ENCODE data around the gene FNDC3B.
A peak's percentile ranks its signal among the peaks of the same experiment; 100 is the strongest.
"Not testable (repeated sequence)": the region's sequence is repeated elsewhere in the genome, so short reads cannot be mapped to it uniquely, and the experiment has no call there.

Gene FNDC3B

DNA sequence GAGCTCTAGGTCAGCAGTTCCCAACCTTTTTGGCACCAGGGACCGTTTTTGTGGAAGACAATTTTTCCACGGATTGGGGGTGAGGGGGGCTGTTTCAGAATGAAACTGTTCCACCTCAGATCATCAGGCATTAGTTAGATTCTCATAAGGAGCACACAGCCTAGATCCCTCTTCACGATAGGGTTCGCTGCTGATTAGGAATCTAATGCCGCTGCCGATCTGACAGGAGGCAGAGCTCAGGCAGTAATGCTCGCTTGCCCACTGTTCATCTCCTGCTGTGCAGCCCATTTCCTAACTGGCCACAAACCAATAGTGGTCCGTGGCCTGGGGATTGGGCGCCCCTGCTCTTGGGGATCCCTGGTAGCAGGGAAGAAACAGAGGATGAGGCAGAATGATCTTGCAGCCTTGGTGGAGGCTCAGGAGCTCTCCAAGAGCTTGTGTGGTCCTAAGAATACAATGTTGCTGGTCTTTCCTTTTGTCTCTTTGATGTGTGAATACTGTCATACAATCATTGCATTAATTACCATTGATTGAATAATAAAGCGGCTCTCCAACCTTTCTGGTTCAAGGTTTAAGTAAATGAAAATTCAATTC is 183.2 kb downstream of the FNDC3B start:
- no peak for DNase-seq

DNA sequence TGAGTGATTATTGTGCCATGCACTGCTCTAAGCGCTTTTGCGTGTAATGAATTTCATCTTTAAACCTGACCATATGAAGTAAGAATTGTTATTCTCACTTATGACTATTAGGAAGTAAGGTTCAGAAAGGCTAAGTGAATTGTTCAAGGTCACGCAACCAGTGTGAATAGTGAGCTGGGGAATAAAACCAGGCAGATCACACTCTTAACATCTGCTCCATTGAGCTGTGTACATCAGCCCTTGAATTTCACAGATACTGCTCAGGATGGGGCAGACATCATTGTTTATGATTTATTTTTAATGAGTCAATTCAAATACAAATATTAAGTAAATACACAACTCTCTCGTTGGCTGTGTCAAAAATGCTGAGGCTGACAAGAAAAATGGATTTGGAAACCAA is 184.5 kb downstream of the FNDC3B start:
- no peak for DNase-seq

DNA sequence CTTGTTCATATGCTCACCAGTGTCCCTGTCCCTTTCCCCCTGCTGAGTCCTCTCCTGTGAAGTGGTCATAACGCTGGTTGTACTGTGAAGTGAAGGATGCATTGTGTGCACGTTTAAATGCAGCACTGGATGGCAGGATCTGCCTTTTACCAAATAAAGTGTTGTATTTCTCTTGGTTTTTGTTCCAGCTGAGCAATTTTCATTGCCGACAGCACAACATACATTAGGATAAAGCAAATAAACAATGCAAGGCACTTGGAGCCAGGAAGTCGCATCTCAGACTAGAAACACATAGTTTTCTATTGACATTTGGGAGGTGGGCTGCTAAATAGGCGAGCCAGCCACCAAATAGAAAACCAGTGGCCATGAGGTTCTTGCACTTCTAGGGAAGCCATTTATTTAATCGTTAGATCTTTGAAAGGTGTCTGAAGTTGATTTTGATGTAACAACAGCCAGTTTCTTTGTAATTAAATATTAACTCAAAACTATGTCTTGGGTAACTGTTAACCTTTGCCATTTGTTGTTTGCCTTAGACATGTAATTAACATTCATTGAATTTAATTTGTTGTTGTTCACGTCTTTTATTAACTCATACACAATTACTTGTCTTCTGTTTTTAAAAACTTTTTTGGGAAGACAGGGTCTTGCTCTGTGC is 185.3 kb downstream of the FNDC3B start:
- peak; percentile 80 for DNase-seq

DNA sequence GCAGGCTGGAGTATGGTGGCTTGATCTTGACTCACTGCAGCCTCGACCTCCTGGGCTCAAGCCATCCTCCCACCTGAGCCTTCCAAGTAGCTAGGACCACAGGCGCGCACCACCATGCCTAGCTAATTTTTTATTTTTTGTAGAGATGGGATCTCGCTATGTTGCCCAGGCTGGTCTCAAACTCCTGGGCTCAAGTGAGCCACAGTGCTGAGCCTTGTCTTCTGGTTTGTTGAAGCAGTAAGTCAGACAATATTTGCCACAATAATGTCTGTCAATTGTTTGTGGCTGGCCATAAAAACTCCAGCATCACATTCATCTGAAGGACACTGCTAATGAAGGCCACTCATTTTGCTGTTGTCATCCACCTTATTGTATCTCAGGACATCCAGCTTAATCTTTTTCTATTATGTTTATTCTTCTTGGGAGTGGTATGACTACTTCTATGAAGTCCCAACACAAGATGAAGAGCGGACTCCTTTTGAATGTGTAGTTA is 185.9 kb downstream of the FNDC3B start:
- no peak for DNase-seq

DNA sequence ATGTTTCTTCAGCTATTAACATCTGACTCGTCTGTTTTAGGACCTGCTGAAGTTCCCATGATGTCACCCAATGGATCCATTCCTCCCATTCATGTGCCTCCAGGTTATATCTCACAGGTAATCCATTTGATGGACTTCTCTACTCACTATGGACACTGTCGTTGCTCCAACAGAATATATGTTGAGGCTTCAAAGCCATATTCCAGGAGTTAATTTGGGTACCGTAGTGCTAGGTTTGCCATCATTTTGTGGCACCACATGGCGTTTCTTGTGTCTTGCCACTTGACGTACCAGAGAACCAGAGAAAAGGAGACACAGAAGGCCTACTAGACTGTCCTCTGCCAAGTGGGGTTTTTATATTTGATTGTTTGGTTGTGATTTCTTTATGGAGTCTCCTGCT is 187.5 kb downstream of the FNDC3B start:
- no peak for DNase-seq

DNA sequence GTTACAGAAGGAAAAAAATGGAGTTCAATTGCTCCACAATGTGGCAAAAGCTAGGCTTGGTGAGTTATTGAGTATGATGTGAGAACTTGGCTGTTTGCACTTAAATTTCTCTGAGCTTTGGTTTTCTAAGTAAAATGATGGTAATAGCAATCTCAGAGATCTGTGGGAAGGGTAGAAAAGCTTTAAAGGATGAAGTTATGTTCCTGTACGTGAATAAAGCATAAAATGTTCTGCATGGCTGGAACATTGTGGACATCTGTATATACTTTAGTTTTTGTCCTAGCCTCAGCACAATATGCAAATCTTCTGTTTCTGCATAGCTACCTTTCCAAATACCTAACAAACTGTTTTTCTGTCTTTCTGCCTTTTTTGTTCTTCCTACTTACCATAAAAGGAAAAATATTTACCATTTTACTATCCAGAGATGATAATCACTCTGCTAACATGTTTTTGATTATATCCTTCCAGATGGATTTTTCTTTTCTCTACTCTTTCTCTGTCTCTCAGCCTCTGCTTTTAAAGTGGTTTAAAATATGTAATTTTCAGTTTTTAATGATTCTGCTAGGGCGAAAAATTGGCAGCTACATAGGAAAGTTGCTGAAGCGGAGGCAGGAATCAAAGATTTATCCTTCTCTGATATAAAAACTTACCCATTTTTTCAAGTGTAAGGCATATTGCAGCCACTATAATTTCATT is 188.1 kb downstream of the FNDC3B start:
- DNase-seq, result peak; percentile 19

DNA sequence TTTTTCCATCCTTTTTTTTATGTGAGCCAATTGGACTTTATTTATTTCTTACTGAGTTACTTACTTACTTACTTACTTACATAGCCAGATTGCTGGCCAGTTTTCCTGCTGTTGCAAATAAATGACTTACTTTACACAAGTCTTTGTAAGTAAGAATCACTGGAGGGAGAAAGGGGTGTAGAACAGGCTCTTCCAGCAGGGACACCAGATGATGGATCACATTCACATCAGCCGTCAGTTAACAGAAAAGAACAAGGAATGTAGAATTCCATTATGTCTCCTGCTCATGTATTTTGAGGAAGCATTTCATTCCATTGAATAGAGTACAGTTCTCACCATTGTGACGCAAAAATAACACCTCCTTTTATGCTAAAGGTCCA is 188.6 kb downstream of the FNDC3B start:
- no peak for DNase-seq

DNA sequence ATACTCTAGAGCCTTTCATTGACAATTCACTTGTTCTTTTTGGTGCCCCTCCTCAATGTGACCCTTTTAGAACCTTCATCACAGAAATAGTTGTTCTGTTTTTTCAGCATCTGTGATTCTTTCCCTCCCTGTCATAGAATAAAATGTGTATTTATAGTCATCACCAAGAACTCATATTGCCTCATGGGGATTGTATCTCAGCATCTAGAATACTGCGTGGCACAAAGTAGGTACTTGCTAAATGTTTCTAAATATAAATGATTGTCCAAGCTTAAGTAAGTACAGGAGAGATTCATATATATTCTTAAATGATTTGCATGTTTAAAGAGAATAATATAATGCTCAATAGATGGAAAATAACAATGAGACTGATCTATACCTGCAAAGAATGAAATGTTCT is 190.1 kb downstream of the FNDC3B start:
- no peak for DNase-seq

DNA sequence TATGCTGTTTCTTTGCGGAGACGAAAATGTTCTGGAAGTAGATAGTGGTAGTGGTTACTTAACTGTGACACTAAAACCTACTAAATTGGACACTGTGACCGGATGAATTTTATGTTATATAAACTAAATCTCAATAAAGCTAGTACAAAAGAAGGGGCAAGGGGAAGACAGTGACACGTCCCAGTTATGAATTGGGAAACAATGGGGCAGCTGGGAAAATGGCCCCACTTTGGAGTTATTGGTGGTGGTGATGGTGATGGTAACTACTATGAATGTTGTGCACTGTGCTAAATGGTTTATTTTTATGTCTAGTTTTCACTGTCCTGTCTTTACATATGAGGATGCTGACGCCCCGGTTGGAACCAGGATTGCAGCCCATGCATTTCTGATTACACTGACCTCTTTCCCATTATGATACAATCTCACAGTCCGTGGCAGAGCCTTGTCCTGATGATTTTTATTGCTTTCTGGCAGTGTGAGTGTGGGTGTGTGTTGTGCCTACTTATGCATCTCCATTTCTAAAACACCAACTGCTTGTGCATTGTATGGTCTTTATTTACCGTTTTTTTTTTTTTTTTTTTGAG is 192.0 kb downstream of the FNDC3B start:
- no peak for DNase-seq

DNA sequence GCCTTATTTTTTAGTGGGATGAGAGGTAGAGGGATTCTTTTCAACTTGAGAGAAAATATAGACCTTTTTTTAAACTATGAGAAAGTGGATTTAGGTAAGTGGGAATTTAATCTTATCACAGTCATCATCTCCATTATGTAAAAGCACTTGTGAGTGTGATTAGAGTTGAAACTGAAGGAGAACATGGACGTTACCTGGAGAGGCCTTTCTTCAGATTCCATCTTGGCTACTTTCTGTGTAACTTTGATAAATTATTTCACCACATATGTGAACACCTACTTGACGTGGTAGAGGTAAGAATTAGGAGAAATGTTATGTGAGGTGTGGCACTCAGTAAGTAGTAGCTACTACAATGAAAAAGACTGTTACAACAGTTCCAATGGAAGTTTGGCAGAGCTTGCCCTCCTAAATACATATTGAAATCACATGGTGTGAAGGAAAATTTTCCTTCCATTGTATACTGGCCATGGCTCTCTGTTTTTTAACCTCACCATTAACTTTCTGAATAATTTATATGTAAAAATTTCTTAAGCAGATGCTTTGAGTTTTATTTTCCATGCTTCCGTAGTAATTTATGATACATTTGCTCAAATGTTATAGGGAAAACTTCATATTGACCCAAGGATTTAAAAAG is 193.3 kb downstream of the FNDC3B start:
- DNase-seq, result no peak

DNA sequence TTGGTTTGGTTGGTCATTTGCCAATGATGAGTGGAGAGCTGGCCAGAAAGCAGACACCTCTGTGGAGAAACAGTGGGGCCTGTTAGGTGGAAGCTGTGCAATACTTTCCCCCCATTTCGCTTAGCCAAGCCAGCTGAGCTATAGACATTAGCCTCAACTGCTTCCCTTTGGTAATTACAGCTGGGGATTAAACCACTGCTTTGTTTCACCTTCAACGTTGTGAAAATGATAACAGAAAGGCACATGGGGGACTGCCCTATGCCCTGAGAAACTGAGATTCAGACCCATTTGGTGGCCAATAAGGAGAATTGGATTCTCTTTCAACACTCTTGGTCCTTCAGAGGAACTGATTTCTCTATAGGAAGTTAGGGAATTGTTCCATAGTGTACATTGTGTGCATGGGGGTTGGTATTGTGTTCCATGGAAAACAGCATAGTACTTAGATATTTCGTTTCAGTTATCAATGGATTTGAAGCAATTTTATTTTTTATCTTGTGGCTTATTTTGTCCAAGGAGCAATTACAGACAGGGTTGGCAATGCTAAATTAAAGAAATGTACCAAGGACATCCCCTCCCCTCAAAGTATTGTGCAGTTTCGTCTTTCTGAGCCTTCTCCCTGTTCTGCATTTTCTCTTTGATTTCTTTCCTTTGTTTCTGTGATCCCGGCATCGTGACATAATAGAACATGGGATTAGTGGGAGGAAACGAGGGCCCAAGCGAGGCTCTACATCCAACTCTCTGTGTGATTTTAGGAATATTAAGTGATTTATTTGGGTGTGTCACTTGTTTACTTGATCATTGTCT is 194.3 kb downstream of the FNDC3B start:
- DNase-seq, result no peak

DNA sequence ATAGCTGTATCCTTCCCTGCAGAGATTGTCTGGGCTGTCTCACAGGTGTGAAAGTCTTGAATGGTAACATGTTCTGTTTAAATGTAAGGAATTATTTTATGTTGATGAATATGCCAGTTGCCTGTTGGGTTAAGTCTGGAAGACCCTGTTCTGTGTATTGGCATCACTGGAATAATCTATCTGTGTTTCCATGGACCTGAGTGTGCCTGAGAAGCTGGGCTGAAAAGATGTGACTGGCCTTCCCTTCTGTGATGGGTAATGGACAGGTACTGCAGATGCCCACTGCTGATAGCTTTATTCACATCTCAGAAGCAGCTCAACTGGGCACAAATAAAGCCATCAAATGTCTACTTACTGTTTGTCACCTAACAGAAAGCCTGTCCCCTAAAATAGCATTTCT is 196.3 kb downstream of the FNDC3B start:
- DNase-seq, result no peak

DNA sequence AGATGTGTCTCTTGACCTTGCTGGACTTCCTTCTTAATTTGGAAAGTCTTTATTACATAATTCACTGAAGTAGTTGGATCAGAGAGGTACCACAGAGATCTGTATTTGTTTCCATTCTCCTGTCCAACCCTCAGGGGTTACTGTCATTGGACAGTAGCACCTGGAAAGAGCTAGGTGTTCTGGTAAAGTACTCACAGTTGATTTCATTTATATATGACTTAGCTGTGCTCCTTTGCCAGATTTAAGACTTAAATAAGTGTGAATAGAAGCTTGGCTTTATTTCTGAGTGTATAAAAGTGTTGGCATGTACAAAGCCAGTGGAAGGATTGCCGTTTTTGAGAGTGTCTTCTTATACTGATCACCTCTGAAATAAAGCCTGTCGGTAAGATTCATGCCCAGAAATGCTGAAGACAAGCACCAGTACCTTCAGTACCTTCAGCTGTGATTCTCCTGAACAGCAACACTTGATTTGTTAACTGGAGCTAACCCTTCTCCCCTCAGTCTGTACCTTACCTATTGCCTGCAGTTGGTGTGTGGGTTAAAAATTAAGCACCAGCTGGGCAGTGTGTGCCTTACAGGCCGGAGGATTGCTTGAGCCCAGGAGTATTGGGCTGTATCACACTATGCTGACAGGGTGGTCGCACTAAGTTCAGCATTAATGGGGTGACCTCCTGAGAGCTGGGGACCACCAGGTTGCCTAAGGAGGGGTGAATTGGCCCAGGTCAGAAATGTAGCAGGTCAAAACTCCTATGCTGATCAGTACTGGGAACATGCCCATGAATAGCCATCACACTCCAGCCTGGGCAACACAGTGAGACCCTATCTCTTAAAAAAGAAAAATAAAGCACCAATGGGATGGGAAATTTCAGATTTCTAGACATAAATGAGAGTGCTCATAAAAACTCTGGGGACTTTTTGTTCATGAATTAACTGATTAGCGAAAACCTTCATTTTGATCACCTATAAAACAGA is 197.7 kb downstream of the FNDC3B start:
- no peak for DNase-seq

DNA sequence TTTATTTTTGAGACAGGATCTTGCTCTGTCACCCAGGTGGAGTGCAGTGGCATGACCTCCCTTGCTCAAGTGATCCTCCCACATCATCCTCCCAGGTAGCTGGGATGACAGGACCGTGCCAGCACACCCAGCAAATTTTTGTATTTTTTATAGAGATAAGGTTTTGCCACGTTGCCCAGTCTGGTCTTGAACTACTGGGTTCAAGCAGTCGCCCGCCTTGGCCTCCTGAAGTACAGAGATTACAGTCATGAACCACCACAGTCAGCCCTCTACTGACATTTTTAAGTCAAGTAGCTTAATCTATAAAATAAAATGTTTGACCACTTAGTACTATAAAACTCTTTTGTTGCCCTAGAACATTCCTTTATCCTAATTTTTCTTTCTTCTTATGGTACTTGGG is 198.8 kb downstream of the FNDC3B start:
- no peak for DNase-seq

DNA sequence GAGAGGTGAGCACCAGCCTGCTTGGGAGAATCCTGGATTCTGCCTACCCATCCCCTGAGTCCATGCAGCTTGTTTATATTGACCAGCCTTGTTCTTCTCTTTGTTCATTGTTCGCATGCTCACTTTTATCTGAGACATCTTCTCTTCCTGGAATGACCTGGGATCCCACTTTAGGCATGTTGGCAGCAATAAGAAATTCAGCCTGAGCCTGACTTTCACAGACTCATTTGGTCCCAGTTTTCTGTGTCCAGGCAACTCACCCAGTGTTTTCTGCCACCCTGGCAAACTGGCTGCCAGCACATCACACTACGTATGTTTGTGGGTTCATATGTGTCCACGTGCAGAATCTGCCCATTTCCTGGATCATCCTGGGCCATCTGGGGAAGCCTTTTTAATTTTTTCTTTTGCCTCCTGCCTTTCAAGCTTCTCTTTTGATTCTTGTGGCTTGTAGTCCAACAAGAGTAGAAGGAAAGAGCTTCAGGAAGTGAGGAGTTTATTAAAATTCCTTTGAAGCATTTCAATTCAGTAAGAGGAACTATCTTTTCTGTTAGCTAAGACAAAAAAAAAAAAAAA is 199.9 kb downstream of the FNDC3B start:
- DNase-seq, result no peak

DNA sequence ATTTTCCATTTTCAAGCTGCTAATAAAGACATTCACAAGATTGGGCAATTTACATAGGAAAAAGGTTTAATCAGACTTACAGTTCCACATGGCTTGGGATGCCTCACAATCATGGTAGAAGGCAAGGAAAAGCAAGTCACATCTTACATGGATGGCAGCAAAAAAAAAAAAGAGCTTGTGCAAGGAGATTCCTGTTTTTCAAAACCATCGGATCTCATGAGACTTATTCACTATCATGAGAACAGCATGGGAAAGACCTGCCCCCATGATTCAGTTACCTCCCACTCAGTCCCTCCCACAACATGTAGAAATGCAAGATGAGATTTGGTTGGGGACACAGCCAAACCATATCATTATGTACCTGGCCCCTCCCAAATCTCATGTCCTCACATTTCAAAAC is 202.0 kb downstream of the FNDC3B start:
- DNase-seq, result no peak

DNA sequence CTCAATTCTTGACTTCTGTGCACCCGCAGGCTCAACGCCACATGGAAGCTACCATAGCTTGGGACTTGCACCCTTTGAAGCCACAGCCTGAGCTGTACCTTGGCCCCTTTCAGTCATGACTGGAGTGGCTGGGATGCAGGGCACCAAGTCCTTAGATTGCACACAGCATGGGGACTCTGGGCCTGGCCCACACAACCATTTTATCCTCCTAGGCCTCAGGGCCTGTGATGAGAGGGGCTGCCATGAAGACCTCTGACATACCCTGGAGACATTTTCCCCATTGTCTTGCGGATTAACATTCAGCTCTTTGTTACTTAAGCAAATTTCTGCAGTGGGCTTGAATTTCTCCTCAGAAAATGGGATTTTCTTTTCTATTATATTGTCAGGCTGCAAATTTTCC is 203.1 kb downstream of the FNDC3B start:
- not testable (repeated sequence) for DNase-seq

DNA sequence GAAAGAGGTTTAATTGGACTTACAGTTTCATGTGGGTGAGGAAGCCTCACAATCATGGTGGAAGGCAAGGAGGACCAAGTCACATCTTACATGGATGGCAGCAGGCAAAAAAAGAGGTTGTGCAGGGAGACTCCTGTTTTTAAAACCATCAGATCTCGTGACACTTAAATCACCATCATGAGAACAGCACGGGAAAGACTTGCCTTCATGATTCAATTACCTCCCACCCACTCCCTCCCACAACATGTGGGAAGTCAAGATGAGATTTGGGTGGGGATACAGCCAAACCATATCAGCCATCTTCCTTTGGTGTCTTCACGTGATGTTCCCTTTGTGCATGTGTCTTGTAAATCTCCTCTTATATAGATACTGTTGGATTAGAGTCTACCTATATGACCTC is 204.0 kb downstream of the FNDC3B start:
- DNase-seq, result not testable (repeated sequence)

DNA sequence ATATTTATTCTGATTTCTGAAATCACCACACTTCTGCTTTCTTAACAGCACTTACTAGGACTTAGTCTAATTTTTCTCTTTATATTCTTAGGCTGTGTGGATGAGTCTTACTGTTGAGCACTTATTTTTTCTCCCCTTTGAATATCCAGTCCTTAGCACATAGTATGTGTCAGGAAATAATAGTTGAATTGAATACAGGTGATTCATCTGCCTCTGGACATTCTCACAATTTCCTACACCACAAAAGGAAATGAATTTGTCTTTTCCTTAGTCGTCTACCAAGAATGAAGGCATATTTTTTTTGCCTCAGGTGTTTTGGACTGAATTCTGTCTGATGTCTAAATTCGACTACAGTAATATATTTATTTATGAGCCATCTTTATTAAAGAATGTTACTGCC is 204.6 kb downstream of the FNDC3B start:
- no peak for DNase-seq

DNA sequence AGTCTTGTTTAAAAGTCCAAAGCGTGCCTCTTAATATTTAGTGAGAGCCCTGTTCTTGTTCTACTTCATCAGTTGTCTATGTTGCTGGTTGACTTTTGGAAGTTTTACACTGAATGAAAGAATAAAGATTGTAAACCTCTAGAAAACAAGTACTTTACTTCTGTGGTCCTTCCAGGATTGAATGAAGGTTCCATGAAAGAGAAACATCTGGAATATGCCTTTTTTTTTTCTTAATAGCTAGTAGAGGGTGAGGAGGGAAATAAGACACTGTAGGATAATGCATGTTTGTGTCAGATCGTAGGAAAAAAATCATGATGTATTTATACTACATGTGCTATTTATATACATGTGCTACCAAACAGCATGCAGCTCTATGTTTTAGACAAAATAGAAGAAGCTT is 205.9 kb downstream of the FNDC3B start:
- DNase-seq, result no peak

Measured in NCI-H526 treated with DMSO at 0.1 percent for 48 hours (cell line).